DMS 273 (cell line): ENCODE data around the gene AAMP.

Experiments
- DNase-seq: peaks from one replicate; lab custom pipeline; 2025; ENCODE audit not compliant: unreplicated experiment; lab: John Stamatoyannopoulos, UW

Gene AAMP

GRCh38 chr2:218294430-218295022, 24.6 kb upstream of the AAMP start:
- DNase-seq = no peak

DNA sequence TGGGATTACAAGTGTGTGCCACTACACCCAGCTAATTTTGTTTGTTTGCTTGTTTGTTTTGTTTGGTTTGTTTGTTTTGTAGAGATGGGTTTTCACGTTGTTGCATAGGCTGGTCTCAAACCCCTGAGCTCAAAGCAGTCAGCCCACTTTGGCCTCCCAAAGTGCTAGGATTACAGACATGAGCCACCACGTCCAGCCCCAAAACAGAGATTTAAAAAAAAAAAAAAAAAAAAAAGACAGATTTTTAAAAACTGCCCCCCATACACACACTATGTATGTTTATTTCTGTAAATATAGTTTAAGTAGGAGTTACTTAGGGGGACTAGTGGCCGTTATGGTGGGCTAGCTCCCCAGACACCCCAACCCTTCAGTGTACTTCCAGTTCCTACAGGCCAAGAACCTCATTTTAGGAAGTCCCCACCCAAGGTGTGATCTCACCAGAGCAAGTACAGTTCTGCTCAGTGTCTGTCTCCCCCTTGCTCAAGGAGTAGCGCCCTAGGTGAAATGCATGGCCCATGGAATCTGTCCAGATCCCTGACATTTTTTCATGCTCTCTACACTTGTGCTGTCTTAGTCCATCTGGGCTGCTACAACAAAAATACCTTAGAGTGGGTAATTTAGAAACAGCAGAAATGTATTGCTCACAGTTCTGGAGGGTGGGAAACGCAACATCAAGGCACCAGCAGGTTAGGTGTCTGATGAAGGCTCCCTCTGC, 23.9 kb upstream of the AAMP start:
- no peak for DNase-seq

GRCh38 chr2:218292048-218293014, 22.4 kb upstream of the AAMP start, which contains the start of gene TMBIM1:
Gene TMBIM1, minus strand, starts transcription at chr2:218292503. Its CDS starts 10,362 bp downstream, at chr2:218282141.
- DNase-seq = peak; percentile 86

DNA sequence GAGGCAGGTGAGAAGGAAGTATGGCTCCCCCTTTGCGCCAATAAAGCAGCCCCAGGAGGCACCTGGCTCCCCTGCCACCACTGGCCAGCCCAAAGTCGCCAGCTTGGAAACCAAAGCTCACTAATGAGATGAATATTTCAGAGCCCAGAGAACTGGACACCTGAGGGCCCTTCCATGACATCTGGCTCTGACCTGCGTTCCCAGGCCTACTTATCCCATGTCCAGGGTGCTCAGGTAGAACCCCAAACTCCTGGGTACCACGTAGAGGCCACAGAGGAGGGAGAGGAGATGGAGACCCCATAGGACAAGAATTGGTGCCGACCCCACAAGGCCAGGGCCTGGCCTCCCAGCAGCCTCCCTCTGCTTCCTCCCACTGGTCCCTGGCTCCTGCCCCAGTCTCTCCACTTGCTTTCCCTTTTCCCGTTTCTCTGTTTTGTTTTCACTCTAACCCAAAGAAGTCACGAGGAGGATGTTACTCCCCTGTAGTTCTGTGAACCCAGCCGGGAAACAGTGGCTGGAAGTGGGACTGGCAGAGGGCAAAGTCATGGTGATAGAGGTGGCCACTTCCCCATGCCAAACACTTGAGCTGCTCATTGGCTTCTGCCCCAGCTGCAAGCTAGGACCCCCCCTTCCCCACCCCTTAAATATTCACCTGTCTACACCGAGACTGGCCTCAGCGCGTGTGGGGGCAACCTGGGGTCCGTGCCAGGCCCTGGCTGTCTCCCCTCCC, 21.5 kb upstream of the AAMP start:
- DNase-seq = no peak

DNA sequence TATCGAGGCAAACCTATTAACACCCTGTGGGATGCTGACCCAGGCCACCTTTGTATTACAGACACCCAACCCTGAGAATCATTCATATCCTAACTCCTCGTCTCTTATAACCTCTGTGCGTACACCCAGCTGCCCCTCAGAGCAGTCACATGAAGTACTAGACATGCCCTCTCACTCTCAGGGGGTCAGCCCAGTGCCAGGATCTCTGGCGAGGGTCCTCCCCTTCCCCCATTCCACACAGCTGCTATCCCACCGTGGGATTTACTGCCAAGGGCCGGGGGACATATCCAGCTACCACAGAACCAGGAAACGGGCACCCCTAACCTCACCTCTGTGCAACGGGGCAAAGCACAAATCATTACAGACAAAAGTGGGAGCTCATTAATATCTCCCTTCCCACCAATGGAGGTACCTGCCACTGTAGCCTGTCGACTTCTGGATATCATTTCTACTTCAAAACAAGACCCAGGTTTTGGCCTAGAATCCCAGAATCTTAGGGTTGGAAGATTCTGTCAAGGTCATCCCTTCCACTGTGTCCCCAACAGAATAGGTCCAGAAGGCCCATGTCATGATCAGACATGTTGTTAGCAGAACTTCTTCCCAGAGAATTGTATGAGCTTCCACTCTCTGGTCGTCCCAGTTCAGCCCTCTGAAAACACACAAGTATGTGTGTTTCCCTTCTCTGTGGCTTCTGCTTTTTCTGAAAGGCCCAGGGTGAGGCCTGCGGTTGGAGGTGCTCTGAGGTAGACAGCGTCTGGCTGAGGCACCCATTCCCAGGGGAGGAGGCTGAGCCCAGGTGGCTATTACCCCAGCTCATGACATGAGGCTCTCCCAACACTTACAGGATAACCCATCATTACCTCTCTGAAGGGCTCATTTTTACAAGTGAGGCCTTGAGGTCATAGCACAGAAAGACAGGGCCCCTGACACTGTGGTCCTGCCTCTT, 20.7 kb upstream of the AAMP start:
- DNase-seq = no peak

- no peak for DNase-seq
These were observed 19.8 kb upstream of the AAMP start for GRCh38 chr2:218289639-218290315.

DNA sequence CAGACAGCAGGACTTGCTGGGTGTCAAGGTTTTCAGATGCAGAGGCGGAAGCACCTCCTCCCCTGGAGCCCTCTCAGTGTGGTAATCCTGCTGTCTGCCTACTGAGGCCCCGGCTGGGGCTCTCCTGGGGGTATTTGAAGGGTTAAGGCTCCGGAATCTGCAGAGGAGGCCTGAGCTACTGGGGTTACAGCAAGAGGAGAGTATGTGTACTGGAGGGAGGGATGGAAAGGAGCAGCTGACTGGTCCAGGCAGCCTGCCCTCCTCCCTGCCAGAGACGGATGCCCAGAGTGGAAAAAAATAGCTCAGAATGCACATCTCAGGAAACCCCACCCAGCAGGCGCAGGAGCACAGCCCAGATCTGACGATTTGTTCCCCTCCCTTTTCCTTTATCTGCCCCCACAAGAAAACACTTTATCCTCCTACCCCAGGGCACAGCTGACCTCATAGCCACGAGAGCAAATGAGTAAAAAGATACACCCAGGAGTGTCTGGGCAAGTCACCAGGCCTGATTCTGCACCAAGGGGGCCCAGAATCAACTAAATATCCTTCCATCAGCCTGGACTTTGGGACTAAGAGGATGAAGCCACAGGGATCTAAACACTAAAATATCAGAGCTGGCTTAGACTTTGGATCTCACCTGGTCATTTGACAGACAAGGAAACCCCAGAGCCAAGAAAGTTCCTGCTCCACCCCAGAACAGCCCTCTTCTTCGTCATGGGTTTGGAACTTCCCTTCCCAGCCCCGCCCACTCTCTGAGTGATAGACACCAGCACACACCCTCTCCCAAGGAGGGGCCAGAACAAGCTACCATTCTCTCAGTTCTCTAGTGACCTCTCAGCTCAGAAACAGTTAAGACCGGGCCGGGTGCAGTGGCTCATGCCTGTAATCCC, 16.9 kb upstream of the AAMP start:
- DNase-seq = peak; percentile 80

DNA sequence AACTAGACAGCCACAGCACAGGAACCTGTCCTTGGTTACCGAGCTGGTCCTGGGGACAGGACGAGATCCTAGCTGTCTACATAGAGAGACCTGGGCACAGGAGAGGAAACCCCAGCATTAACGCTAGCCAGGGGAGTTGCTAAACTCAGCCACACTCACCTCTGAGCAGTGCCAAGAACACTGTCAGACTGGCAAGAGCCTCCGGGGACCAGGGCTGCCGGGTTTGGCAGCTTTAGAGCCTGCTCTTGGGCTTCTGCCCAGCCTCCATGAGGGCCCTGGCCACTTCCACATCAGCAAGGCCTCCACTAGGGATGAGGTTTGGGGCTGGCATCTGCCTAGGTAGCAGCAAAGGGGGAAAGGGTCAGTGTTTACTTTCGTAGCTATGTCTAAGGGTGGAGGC, 15.7 kb upstream of the AAMP start:
- peak; percentile 72 for DNase-seq

DNA sequence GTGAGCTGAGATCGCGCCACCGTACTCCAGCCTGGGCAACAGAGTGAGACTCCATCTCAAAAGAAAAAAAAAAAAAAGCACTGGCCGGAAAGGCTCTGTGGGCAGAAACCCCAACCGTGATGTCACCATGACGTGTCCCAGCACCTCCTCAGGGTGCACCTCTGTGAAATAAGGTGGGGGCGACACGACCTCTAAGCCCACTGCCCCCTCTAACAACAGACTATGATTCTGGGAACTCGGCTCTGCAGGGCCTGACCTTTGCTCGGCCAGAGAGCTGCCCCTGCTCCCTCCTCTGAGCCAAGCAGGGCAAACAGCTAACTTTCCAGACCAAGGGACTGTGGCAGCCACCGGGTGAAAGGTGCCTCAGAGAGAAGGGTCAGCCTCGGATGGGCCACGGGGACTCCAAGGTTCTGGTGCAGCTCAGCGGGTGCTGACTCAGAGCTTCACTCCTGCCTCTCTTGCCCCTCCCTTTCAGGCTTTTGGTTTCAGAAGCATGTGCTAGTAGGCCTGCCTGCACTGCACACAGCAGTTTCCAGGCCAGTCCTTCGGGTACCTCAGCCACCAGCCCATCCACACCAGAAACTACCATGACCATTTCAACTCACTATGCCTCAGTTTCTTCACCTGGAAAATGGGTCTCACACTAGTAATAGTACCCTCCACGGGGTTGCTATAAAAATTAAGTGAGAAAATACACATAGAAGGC, 14.3 kb upstream of the AAMP start:
- no peak for DNase-seq

DNA sequence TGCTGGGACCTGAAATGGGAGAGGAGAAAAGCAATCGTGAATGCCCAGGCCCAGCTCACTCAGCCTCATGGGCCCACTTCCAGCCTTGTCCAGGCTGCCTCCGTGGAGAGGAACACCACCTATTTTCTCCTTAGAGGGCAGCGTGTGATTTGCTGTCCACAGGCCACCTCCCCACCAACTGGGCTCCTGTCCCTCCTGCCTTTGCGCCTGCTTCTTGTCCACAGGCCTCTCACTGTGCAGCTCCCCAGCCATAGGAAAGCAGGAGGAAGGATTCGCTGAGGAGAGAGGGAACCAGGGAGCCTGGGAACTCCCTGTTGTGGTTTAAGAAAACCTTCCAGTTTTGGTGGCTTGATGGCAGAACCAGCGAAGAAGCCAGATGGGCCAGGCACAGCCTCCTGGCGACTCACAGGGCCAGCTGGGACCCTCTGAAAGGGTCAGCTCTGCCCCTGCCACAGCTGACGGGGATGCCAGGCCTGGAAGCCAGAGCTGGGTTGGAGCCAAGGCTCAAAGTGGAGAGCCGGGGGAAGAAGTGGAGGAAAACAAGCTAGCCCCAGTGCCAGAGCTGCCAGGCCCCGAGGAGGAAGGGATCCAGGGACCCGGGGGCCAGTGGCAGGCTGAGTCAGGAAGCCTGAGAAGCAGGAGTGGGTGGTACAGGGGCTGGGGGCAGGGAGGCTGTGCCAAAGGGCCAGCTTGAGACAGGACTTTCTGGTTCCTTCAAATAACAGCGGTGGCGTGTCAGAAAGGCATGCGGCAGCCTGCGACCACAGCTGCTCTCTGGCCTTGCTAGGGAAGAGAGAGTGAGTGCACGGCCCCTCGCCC, 12.4 kb upstream of the AAMP start:
- peak; percentile 87 for DNase-seq

GRCh38 chr2:218281449-218281848, 11.5 kb upstream of the AAMP start:
- peak; percentile 73 for DNase-seq

- DNase-seq = no peak
These were observed 10.4 kb upstream of the AAMP start for GRCh38 chr2:218280260-218280870.

DNA sequence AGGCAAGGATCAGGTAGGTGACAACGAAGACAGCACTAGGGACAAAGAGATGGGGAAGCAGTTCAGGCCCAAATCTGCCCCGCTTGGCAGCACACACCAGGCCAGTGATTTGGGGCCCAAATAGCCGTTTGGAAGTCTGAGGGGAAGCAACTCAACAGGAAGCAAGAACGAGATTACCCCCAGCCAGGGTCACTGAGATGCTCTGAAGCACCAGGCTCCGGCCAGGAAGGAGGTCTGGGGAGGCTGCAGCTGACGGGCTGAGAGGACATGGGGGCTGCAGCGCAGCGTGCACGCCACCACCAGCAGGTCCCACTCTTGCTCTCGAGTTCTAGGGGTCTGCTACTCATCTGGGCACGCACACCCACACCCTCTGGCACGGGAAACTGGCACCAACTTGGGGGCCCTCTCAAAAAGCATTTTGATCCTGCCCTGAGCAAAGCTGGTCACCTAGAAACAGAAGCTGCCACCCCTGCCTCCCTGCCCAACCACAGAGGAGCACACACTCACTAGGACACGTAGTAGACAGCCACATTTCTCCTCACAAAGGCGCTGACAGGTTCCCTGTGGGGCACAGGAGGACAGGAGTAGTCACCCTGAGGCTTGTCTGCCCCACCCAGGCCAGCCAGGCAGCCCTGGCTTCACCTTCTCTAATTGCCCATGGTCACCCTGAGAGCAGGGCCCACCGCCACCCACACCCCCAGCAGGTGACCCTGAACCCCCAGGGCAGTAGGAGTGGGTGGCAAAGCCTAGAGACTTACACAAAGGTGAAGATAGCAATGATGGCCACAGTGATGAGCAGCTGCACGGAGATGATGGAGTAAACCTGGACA, 8.8 kb upstream of the AAMP start:
- no peak for DNase-seq

DNA sequence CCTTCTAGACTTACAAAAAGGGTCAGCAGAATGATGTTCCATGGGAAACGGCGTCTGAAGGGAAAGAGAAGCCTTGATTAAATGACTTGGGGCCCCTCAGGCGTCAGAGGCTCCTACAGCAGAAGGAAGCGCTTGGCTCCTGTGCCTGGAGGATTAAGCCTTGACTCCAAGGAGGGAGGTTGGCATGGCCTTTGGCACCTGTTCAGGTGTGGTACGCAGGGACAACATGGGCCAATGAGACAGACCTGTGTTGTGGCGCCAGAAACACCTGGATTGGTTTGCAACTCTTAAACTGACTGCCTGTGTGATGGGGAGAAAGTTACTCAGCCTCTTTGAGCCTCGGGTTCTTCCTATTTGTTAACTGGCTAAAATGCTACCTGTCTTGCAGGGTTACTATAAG, 8.0 kb upstream of the AAMP start:
- DNase-seq = no peak

GRCh38 chr2:218276986-218277755, 7.2 kb upstream of the AAMP start:
- DNase-seq = no peak
